Measurements from ENCODE around the gene FCHSD2. TPM values are rescaled to one million over a fixed set of nuclear protein-coding genes. Genes with fewer than 3 reads are reported as not detected.

FCHSD2 gene
- total and polyA plus RNA-seq, 2 donors (not counting 1 experiment from before 2014, with no cell fraction given), result 19.5 to 40.6 TPM

DNA sequence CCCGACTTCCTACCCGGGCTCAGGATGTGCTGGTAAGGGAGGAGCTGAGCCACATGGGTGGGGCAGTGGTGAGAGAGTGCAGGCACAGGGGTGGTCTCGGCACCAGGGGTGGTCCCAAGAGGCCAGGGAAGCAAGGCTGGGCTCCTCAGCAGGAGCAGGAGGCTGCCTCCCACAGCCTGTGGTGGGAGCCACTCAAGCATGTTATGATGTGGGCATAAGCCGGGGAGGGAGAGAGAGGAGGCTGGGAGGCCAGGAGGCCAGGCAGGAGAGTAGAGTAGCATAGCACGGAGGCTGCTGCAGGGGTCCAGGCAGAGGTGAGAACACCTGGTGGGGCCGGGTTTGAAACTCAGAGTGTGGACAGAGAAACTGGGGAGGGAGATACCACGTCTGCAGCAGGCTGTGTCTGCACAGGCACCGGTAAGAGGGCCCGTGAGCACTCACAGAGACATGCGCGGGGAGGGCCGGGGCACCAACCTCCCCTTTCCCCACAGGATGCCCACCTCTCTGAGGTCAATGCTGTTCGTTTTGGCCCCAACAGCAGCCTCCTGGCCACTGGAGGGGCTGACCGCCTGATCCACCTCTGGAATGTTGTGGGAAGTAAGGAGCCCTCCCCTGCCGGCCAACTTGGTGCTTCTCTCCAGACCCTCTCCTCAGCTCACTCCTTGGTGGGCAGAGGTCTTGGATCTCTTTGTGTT is 317.2 kb downstream of the FCHSD2 start:
- H3K9me3 ChIP-seq (ENCODE audit: control insufficient read depth, insufficient read depth, low read depth, low read length), result no peaks in the 10 kb centered on the region
- H4K20me1 ChIP-seq (ENCODE audit: control insufficient read depth, extremely low read depth, insufficient read depth, low read length), result no peaks in the 10 kb centered on the region
- no peak for DNase-seq (ENCODE audit: low read depth in 2 of 2)
- no peak overlapping the region for H3K27ac ChIP-seq (ENCODE audit: insufficient read depth, low read length)
- no peak overlapping the region for H3K4me3 ChIP-seq (replicated peaks in 1 of 4; ENCODE audit: control extremely low read depth in 1 of 4, insufficient read depth in 1 of 4, low read depth in 3 of 4, low read length in 4 of 4)
- H2AFZ ChIP-seq (ENCODE audit: low read length), result no peak overlapping the region
- H3K79me2 ChIP-seq (ENCODE audit: control insufficient read depth, insufficient read depth, low read length), result no peaks in the 10 kb centered on the region
- no peaks in the 10 kb centered on the region for H3K27me3 ChIP-seq (ENCODE audit: control insufficient read depth, insufficient read depth, low read length)
- no peaks in the 10 kb centered on the region for H3K36me3 ChIP-seq (ENCODE audit: control insufficient read depth, insufficient read depth, low read length)
- no peak overlapping the region for H3K9ac ChIP-seq (ENCODE audit: insufficient read depth, low read length)
- no peak overlapping the region for H3K4me2 ChIP-seq (ENCODE audit: extremely low read depth, insufficient read depth, low read length)
- peaks cover 16% of the 10 kb centered on the region for H3K4me1 ChIP-seq (ENCODE audit: control insufficient read depth, extremely low read depth, insufficient read depth, low read length)
- TF ChIP-seq EZH2 (IDR thresholded peaks at IDR 0.05; ENCODE audit: low read length, missing control alignments), result no peak
- TF ChIP-seq, protein P1, sequence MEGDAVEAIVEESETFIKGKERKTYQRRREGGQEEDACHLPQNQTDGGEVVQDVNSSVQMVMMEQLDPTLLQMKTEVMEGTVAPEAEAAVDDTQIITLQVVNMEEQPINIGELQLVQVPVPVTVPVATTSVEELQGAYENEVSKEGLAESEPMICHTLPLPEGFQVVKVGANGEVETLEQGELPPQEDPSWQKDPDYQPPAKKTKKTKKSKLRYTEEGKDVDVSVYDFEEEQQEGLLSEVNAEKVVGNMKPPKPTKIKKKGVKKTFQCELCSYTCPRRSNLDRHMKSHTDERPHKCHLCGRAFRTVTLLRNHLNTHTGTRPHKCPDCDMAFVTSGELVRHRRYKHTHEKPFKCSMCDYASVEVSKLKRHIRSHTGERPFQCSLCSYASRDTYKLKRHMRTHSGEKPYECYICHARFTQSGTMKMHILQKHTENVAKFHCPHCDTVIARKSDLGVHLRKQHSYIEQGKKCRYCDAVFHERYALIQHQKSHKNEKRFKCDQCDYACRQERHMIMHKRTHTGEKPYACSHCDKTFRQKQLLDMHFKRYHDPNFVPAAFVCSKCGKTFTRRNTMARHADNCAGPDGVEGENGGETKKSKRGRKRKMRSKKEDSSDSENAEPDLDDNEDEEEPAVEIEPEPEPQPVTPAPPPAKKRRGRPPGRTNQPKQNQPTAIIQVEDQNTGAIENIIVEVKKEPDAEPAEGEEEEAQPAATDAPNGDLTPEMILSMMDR (conservative IDR thresholded peaks at IDR 0.05 in 1 of 2, IDR thresholded peaks at IDR 0.05 in 1 of 2; ENCODE audit: low read depth in 1 of 2, low read length in 2 of 2), result no peak

DNA sequence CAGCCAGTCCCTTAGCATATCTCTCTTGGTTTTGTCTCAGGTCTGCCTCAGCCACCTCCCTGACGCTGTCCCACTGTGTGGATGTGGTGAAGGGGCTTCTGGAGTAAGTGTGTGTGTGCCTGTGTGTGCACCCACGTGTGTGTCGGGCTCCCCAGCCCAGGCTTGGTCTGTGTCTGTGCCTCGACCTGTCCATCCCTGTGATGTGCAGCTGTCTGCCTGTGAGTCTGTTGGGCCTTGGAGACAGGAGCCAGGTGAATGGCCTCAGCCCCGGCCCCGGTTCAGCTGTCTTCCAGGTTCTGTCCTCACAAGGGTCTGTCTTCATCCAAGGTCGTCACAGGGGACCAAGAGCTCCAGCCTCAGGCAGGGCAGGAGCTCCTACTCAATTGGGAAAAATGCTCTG is 318.1 kb downstream of the FCHSD2 start:
- no peak overlapping the region for H3K27ac ChIP-seq (ENCODE audit: insufficient read depth, low read length)
- H3K4me1 ChIP-seq (ENCODE audit: control insufficient read depth, extremely low read depth, insufficient read depth, low read length), result peaks cover 16% of the 10 kb centered on the region
- H3K4me3 ChIP-seq (replicated peaks in 1 of 4; ENCODE audit: control extremely low read depth in 1 of 4, insufficient read depth in 1 of 4, low read depth in 3 of 4, low read length in 4 of 4), result no peak overlapping the region
- no peak overlapping the region for H3K4me2 ChIP-seq (ENCODE audit: extremely low read depth, insufficient read depth, low read length)
- no peaks in the 10 kb centered on the region for H3K36me3 ChIP-seq (ENCODE audit: control insufficient read depth, insufficient read depth, low read length)
- no peak overlapping the region for H2AFZ ChIP-seq (ENCODE audit: low read length)
- no peaks in the 10 kb centered on the region for H4K20me1 ChIP-seq (ENCODE audit: control insufficient read depth, extremely low read depth, insufficient read depth, low read length)
- no peak for DNase-seq (ENCODE audit: low read depth in 2 of 2)
- TF ChIP-seq, protein P1 (conservative IDR thresholded peaks at IDR 0.05 in 1 of 2, IDR thresholded peaks at IDR 0.05 in 1 of 2; ENCODE audit: low read depth in 1 of 2, low read length in 2 of 2), result no peak
- TF ChIP-seq EZH2 (IDR thresholded peaks at IDR 0.05; ENCODE audit: low read length, missing control alignments), result no peak
- no peaks in the 10 kb centered on the region for H3K9me3 ChIP-seq (ENCODE audit: control insufficient read depth, insufficient read depth, low read depth, low read length)
- no peaks in the 10 kb centered on the region for H3K27me3 ChIP-seq (ENCODE audit: control insufficient read depth, insufficient read depth, low read length)
- no peaks in the 10 kb centered on the region for H3K79me2 ChIP-seq (ENCODE audit: control insufficient read depth, insufficient read depth, low read length)
- no peak overlapping the region for H3K9ac ChIP-seq (ENCODE audit: insufficient read depth, low read length)

DNA sequence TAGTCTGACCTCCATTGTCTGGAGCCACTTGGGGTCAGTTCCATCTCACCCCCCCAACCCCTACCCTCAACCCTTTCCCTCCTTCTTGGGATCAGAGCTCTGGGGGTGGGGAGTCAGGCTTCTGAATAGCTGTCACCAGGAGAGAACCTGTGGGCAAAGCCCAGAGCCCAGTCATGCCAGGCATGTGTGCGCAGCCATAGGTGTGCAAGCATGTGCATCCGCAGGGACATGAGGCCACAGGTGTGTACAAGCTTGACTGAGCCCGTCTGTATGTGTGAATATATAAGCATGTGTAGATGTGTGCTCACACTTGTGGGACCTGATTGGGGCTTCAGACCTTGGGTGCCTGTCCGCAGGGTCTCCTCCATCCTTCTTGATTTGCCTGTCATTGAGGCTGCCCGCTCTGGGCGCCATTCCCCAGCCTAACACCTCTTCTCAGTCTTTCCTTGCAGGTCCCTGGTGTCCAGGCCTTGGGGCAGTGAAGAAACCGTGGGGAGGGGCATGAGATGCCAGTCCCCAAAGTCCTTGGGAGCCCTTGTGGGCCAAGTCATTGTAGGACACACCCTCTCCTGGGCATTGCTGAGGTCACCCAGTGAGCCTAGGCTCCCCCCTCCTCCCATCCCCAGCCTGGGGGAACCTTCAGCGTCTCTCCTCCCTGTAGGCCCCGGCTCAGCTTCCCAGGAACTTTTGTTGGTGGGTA is 318.9 kb downstream of the FCHSD2 start:
- H3K36me3 ChIP-seq (ENCODE audit: control insufficient read depth, insufficient read depth, low read length), result no peaks in the 10 kb centered on the region
- H3K4me3 ChIP-seq (replicated peaks in 1 of 4; ENCODE audit: control extremely low read depth in 1 of 4, insufficient read depth in 1 of 4, low read depth in 3 of 4, low read length in 4 of 4), result no peak overlapping the region
- no peak overlapping the region for H3K27ac ChIP-seq (ENCODE audit: insufficient read depth, low read length)
- H3K4me1 ChIP-seq (ENCODE audit: control insufficient read depth, extremely low read depth, insufficient read depth, low read length), result peaks cover 14% of the 10 kb centered on the region
- H2AFZ ChIP-seq (ENCODE audit: low read length), result no peak overlapping the region
- no peak overlapping the region for H3K4me2 ChIP-seq (ENCODE audit: extremely low read depth, insufficient read depth, low read length)
- H3K9me3 ChIP-seq (ENCODE audit: control insufficient read depth, insufficient read depth, low read depth, low read length), result no peaks in the 10 kb centered on the region
- TF ChIP-seq, protein P1 (conservative IDR thresholded peaks at IDR 0.05 in 1 of 2, IDR thresholded peaks at IDR 0.05 in 1 of 2; ENCODE audit: low read depth in 1 of 2, low read length in 2 of 2), result no peak
- no peak for TF ChIP-seq EZH2 (IDR thresholded peaks at IDR 0.05; ENCODE audit: low read length, missing control alignments)
- H3K79me2 ChIP-seq (ENCODE audit: control insufficient read depth, insufficient read depth, low read length), result no peaks in the 10 kb centered on the region
- DNase-seq (ENCODE audit: low read depth in 2 of 2), result no peak
- no peaks in the 10 kb centered on the region for H3K27me3 ChIP-seq (ENCODE audit: control insufficient read depth, insufficient read depth, low read length)
- no peak overlapping the region for H3K9ac ChIP-seq (ENCODE audit: insufficient read depth, low read length)
- H4K20me1 ChIP-seq (ENCODE audit: control insufficient read depth, extremely low read depth, insufficient read depth, low read length), result no peaks in the 10 kb centered on the region
